GM12878 (cell line): Measurements from ENCODE around the gene TRNT1. TPM values are rescaled to one million over a fixed set of nuclear protein-coding genes. Genes with fewer than 3 reads are reported as not detected.

Source experiments
- CREB1 ChIP-seq: IDR thresholded peaks from 2 replicates; pipeline ENCODE4 v1.6.1; 2012; ENCODE audit warnings: low read depth, mild to moderate bottlenecking, inconsistent platforms
- GATAD2B ChIP-seq: fragments of 450-650 bp; conservative IDR thresholded peaks from 2 replicates; pipeline ENCODE4 v1.6.1; 2017; ENCODE audit warnings: low read depth, mild to moderate bottlenecking, moderate library complexity
- MTA3 ChIP-seq: IDR thresholded peaks from 2 replicates; pipeline ENCODE4 v1.6.1; 2012; ENCODE audit warnings: low read length, inconsistent platforms, borderline replicate concordance
- NFYA ChIP-seq: IDR thresholded peaks from 2 replicates; pipeline ENCODE4 v1.6.1; 2011; ENCODE audit warnings: low read depth, mild to moderate bottlenecking, low read length, improper control_type of control experiment, borderline replicate concordance
- RAD21 ChIP-seq: IDR thresholded peaks from 2 replicates; pipeline ENCODE4 v1.6.1; 2011; ENCODE audit warnings: mild to moderate bottlenecking, low read depth, low read length, moderate library complexity; ENCODE audit not compliant: insufficient read depth
- SMC3 ChIP-seq: IDR thresholded peaks from 2 replicates; pipeline ENCODE4 v1.6.1; 2011; ENCODE audit warnings: low read length, improper control_type of control experiment, borderline replicate concordance
- polyA plus RNA-seq, 11 experiments: library from polyadenylated mRNA; depleted of rRNA in 4 of 11; unstranded in 6 of 11; stranded (reverse) in 5 of 11; fragments of >200 nt; fragmentation: Nextera tagmentation in 4 of 11; fragmentation: Illumina TruSeq in 1 of 11; extraction: Ambion mirVana in 4 of 11; extraction: Trizol in 1 of 11; gene quantifications; 1 replicate in 1 of 11; 2 replicates in 10 of 11; pipeline versions ENCODE4 v1.2.1 to v1.2.3, GENCODE V29; 2011 to 2016; ENCODE audit warnings: inconsistent platforms in 2 of 11, missing spikeins in 2 of 11, low read depth in 1 of 11
- small RNA-seq: library from RNA; depleted of rRNA; stranded (forward); fragments of <200 nt; gene quantifications from one replicate; pipeline ENCODE3, GENCODE V24; 2014
- total RNA-seq, 4 experiments: library from RNA; depleted of rRNA in 3 of 4; stranded (reverse); fragments of >200 nt in 3 of 4; fragmentation: Illumina TruSeq in 1 of 4; extraction: Trizol in 1 of 4; gene quantifications; 2 replicates each; pipeline versions ENCODE4 v1.2.1 to v1.2.3, GENCODE V29; 2013 to 2021
- TF ChIP-seq, protein P1 (sequence below): IDR thresholded peaks from 2 replicates; pipeline ENCODE4 v1.6.1; 2011; ENCODE audit warnings: mild to moderate bottlenecking, low read depth, low read length, moderate library complexity; ENCODE audit not compliant: insufficient replicate concordance

Gene TRNT1
- total and polyA plus RNA-seq, 10 of the 15 experiments (the other 5 are each of a cell fraction or from before 2014, with no cell fraction given): 28.6 to 54.9 (median 36.6) TPM

DNA sequence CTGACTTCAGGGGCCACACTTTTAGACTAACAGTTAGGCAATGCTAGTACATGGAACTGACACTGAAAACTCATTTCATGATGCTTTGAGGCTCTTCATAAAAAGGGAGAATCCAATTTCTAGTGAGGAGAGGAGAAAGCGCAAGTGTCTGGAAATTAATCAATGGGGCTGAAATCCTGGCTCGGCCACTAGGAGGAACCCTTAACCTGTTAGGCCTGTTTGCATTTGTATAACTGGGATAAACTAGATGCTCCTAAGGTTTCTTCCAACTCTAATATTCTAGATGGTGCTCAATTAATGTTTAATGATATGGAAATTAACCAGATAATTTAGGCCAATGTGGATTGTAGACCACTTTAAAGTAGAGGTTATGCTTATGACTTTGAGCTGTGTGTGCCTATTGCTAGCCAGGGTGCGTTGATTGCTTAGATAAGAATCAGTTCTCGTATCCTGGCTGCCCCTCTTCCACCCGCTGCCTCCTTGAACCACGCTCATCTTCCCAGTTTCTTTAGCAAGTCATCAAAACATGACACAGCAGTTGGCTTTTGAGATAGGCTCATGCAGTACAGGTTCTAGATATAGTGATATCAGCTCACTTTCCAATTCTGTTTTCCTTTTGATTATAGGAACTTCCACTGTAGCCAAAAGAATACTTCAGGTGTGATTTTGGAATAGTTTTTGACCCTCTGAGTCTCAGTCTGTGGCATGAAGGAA lies 69.6 kb downstream of the TRNT1 start (continued):
- TF ChIP-seq CREB1 (no peak), SMC3 (peak; percentile 44; the same call in 1 of the 2 replicates), GATAD2B (no peak), MTA3 (no peak), NFYA (no peak), RAD21 (peak; percentile 57)
- TF ChIP-seq, protein P1, sequence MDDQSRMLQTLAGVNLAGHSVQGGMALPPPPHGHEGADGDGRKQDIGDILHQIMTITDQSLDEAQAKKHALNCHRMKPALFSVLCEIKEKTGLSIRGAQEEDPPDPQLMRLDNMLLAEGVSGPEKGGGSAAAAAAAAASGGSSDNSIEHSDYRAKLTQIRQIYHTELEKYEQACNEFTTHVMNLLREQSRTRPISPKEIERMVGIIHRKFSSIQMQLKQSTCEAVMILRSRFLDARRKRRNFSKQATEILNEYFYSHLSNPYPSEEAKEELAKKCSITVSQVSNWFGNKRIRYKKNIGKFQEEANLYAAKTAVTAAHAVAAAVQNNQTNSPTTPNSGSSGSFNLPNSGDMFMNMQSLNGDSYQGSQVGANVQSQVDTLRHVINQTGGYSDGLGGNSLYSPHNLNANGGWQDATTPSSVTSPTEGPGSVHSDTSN: no peak

Small RNA genes lying within 50 kb of the gene (small RNA-seq; reads per million reads assigned to genes)
- not detected for gene RF00416

Other genes with a start within 250 kb of the TRNT1 start
- 0.65 TPM in 1 of 2 replicates, not detected in the other for gene IL5RA, start 16.6 kb upstream of the TRNT1 start, total RNA-seq (2014; rRNA removed)
- 0.09 and 0.18 TPM in 2 replicates for gene IL5RA, start 16.6 kb upstream of the TRNT1 start, total RNA-seq (2014; rRNA removed; fragmentation: Illumina TruSeq; extraction: Trizol)
- gene IL5RA, start 16.6 kb upstream of the TRNT1 start, total RNA-seq (2021): 0.19 TPM in 1 of 2 replicates, not detected in the other
- not detected in 2 replicates for gene IL5RA, start 16.6 kb upstream of the TRNT1 start, polyA plus RNA-seq (2011; rRNA removed)
- 0.30 and 0.53 TPM in 2 replicates for gene IL5RA, start 16.6 kb upstream of the TRNT1 start, polyA plus RNA-seq (2014; fragmentation: Illumina TruSeq; extraction: Trizol)
- gene IL5RA, start 16.6 kb upstream of the TRNT1 start, polyA plus RNA-seq (2014; fragmentation: Nextera tagmentation; extraction: Ambion mirVana): under 1 TPM in 1 of 2 experiments, not detected in 1; 0.04 TPM
- gene IL5RA, start 16.6 kb upstream of the TRNT1 start, polyA plus RNA-seq (2014; rRNA removed): 0.10 and 0.13 TPM in 2 replicates
- gene IL5RA, start 16.6 kb upstream of the TRNT1 start, polyA plus RNA-seq (2016; fragmentation: Nextera tagmentation; extraction: Ambion mirVana): not detected
- gene CRBN, start 52.8 kb downstream of the TRNT1 start, total RNA-seq (2014; rRNA removed): 24.5 and 26.5 TPM in 2 replicates
- gene CRBN, start 52.8 kb downstream of the TRNT1 start, total RNA-seq (2014; rRNA removed; fragmentation: Illumina TruSeq; extraction: Trizol): 32.4 and 32.5 TPM in 2 replicates
- gene CRBN, start 52.8 kb downstream of the TRNT1 start, total RNA-seq (2021): 23.4 and 28.3 TPM in 2 replicates
- gene CRBN, start 52.8 kb downstream of the TRNT1 start, polyA plus RNA-seq (2011; rRNA removed): 45.1 and 62.8 TPM in 2 replicates
- gene CRBN, start 52.8 kb downstream of the TRNT1 start, polyA plus RNA-seq (2014; fragmentation: Illumina TruSeq; extraction: Trizol): 26.1 and 35.8 TPM in 2 replicates
- gene CRBN, start 52.8 kb downstream of the TRNT1 start, polyA plus RNA-seq (2014; fragmentation: Nextera tagmentation; extraction: Ambion mirVana): 100 to 1,000 TPM; 110 to 115 TPM
- 20.2 and 21.7 TPM in 2 replicates for gene CRBN, start 52.8 kb downstream of the TRNT1 start, polyA plus RNA-seq (2014; rRNA removed)
- 10 to 100 TPM; 39.2 to 42.1 TPM for gene CRBN, start 52.8 kb downstream of the TRNT1 start, polyA plus RNA-seq (2016; fragmentation: Nextera tagmentation; extraction: Ambion mirVana)